ENCODE measurements around the gene GPN2.

Gene GPN2

GRCh38 chr1:26922901-26923300, 32.8 kb upstream of the GPN2 start:
- TF ChIP-seq, protein P1, sequence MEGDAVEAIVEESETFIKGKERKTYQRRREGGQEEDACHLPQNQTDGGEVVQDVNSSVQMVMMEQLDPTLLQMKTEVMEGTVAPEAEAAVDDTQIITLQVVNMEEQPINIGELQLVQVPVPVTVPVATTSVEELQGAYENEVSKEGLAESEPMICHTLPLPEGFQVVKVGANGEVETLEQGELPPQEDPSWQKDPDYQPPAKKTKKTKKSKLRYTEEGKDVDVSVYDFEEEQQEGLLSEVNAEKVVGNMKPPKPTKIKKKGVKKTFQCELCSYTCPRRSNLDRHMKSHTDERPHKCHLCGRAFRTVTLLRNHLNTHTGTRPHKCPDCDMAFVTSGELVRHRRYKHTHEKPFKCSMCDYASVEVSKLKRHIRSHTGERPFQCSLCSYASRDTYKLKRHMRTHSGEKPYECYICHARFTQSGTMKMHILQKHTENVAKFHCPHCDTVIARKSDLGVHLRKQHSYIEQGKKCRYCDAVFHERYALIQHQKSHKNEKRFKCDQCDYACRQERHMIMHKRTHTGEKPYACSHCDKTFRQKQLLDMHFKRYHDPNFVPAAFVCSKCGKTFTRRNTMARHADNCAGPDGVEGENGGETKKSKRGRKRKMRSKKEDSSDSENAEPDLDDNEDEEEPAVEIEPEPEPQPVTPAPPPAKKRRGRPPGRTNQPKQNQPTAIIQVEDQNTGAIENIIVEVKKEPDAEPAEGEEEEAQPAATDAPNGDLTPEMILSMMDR (IDR thresholded peaks at IDR 0.05; ENCODE audit: insufficient read depth, low read depth, low read length, missing control alignments): no peak
- peak overlapping the region; percentile 94 for H3K4me3 ChIP-seq (ENCODE audit: low read depth, low read length)
- DNase-seq (ENCODE audit: low read depth): no peak

DNA sequence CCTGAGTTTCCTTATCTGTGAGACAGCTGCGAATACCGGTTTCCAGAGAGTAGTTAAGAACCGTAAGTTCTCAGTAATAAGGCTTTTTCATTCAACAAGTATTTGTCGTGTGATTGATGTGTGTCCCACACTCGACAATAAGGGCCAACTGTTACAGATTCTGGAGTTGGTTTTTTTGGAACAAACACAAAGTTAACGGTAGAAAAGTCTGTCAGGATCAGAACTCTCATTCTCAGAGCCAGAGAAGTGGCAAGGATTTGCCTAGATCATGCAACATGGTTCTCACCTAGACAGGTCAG, 32.3 kb upstream of the GPN2 start:
- no peak for DNase-seq (ENCODE audit: low read depth)
- TF ChIP-seq, protein P1 (IDR thresholded peaks at IDR 0.05; ENCODE audit: insufficient read depth, low read depth, low read length, missing control alignments): no peak

DNA sequence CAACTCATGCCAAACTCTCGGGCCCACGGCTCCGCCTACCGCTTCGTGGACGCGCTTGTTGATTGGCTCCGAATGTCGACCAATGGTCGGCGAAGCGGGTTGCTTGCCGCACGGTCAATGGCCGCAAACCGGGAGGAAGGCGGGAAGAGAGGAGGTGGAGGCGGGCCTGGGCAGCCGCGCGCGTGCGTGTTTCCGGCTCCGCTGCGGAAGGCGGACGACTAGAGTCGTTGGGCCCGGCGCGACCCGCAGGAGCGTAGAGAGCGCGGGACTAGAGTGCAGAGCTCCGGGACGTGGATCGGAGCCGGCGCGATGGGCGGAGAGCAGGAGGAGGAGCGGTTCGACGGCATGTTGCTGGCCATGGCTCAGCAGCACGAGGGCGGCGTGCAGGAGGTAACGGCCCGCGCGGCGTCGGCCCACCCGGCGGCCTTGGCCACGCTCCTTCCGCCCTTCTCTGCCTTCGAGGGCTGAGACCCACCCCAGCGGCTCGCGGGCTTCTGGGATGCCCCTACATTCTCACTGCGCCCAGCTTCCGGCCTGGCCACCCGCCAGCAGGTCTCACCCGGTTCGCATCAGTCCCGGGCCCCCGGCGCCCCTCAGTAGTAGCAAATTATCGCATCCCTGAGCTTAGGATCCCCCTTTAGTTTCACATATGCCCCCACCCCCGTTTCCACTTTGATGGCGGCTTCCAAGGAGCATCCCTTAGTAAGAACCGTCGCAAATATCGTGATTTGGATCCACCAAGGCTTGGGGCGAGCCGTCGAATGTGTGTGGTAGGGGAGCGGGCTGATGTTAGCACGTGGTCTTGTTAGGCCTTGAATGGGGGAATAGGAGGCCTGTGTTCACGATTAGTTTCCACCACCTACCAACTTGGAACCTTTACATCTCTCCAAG, 31.7 kb upstream of the GPN2 start, which contains the start of gene NUDC:
NUDC (plus strand) TSS at position 204 of the 891 bp plus-strand sequence; CDS start at position 310, 106 bp downstream.
- peak within 1 kb of the TSS; percentile 94 for H3K4me3 ChIP-seq (ENCODE audit: low read depth, low read length)
- TF ChIP-seq, protein P1 (IDR thresholded peaks at IDR 0.05; ENCODE audit: insufficient read depth, low read depth, low read length, missing control alignments): no peak
- peak; percentile 98 for DNase-seq (ENCODE audit: low read depth)

More for the DNA sequence above, 32.3 kb upstream of the GPN2 start:
- peak overlapping the region; percentile 94 for H3K4me3 ChIP-seq (ENCODE audit: low read depth, low read length)

GRCh38 chr1:26921126-26921539, 31.1 kb upstream of the GPN2 start:
- no peak for DNase-seq (ENCODE audit: low read depth)
- H3K4me3 ChIP-seq (ENCODE audit: low read depth, low read length): peak overlapping the region; percentile 57
- TF ChIP-seq, protein P1 (IDR thresholded peaks at IDR 0.05; ENCODE audit: insufficient read depth, low read depth, low read length, missing control alignments): no peak

DNA sequence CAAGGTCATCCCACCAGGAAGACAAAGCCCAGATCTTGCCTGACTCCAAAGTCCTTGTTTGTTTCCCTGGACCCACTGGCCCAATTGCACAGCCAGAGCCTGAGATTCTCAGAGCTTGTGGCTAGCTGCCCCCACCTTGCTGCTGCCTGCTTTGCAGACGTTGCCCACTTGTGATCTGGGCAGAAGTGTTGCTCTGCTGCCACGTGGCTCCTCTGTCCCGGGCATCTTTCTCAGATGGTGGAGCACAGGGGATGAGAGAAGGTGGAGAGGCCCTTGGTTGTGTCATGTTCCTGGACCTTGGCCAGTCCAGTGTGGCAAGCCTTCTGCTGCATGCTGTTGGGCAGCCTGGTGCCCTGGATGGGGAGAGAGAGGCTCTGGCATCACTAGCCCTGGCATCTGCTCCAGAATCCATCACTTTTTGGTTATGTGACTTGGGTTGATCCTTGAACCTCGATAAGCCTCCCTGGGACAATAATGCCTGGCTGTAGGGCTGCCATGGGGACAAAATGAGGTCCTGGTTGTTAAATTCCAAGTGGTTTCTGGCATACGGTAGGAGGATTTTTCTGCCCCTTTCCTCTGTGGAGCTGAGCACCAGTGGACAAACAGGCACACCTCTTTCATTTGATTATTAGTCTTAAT, 25.2 kb upstream of the GPN2 start:
- no peak for DNase-seq (ENCODE audit: low read depth)
- no peak overlapping the region for H3K4me3 ChIP-seq (ENCODE audit: low read depth, low read length)
- TF ChIP-seq, protein P1 (IDR thresholded peaks at IDR 0.05; ENCODE audit: insufficient read depth, low read depth, low read length, missing control alignments): no peak

GRCh38 chr1:26913754-26914619, 23.9 kb upstream of the GPN2 start, which contains the start of gene NR0B2:
TSS of gene NR0B2 (minus strand) at chr1:26913975. CDS start at chr1:26913940, 35 bp downstream.
- TF ChIP-seq, protein P1 (IDR thresholded peaks at IDR 0.05; ENCODE audit: insufficient read depth, low read depth, low read length, missing control alignments): no peak
- no peak within 1 kb of the TSS for H3K4me3 ChIP-seq (ENCODE audit: low read depth, low read length)
- no peak for DNase-seq (ENCODE audit: low read depth)
